Psoas muscle (tissue), 8 donors: ENCODE data around the gene BMPER. TPM values are rescaled to one million over a fixed set of nuclear protein-coding genes. Genes with fewer than 3 reads are reported as not detected.

Experiments used
- ATAC-seq, 4 donors: fragments of 200-7000 bp; cut with Tn5 transposase; one replicate each; pipeline ENCODE4 v1.9.1; 2020; ENCODE audit warnings: moderate library complexity in 3 of 4, mild to moderate bottlenecking in 2 of 4
- DNase-seq, 2 donors: peaks; one replicate each; pipeline ENCODE4 v3.0.0-alpha.2; 2020
- H3K27ac ChIP-seq: fragments of 200-600 bp; one replicate; pipeline ENCODE4 v1.8.0; 2022
- H3K27me3 ChIP-seq, 3 donors: fragments of 200-600 bp in 1 of 3; one replicate each; pipeline versions ENCODE4 v1.6.1 to v1.8.0; 2013 to 2022; ENCODE audit warnings: low read length in 2 of 3, mild to moderate bottlenecking in 2 of 3, moderate library complexity in 1 of 3; ENCODE audit not compliant: insufficient read depth in 3 of 3
- H3K36me3 ChIP-seq, 2 donors: fragments of 200-600 bp in 1 of 2; one replicate each; pipeline versions ENCODE4 v1.6.1 to v1.8.0; 2013 to 2022; ENCODE audit warnings: low read depth in 1 of 2, mild to moderate bottlenecking in 1 of 2, moderate library complexity in 1 of 2; ENCODE audit not compliant: insufficient read depth in 1 of 2
- H3K4me1 ChIP-seq: fragments of 200-600 bp; one replicate; pipeline ENCODE4 v1.8.0; 2022
- H3K4me3 ChIP-seq: fragments of 200-600 bp; one replicate; pipeline ENCODE4 v1.8.0; 2022; ENCODE audit warnings: mild to moderate bottlenecking
- H3K9me3 ChIP-seq: fragments of 200-600 bp; one replicate; pipeline ENCODE4 v1.8.0; 2022
- CTCF ChIP-seq: fragments of 200-600 bp; IDR thresholded peaks from one replicate; pipeline ENCODE4 v1.8.0; 2022; ENCODE audit warnings: antibody characterized with exemption
- whole genome bisulfite sequencing, 3 donors: extraction: QIAGEN DNeasy Blood & Tissue Kit; methylation state at CpG; one replicate each; pipeline versions ENCODE4 v1.1.6 to v1.1.7; 2013; 5-methylcytosine and 5-hydroxymethylcytosine counted together
- intact Hi-C, 2 donors: fragments of 100-400 bp; cut with DNase I; formaldehyde crosslinking; loops; one replicate each; pipeline versions ENCODE4 v1.11.0 to v1.14.2; 2022
- polyA plus RNA-seq, 3 donors: library from polyadenylated mRNA; stranded (reverse); fragments of 200-250 nt; gene quantifications; one replicate each; pipeline ENCODE4 v1.2.3, GENCODE V29; 2013
- total RNA-seq, 4 donors: library from RNA; stranded (reverse); fragmentation: NEBNext Ultra II Directional in 2 of 4; extraction: Animal tissue kit (Norgen Biotek cat#: 25700) in 2 of 4; gene quantifications; one replicate each; pipeline versions ENCODE4 v1.2.1 to v1.2.4, GENCODE V29; 2021 to 2023
- donor health status: healthy with polysubstance abuse.
- donor health status: DM: no; HTN: no; CAD: no; lungs with moderate emphysema.
- donor health status: Bipolar disorder and iron deficiency.
- donor health status: healthy.
- donor health status: DM: yes; HTN: yes; CAD: no.
- donor health status: DM: no; HTN: no; CAD: no.
- donor health status: DM: no; HTN: no; CAD: no.
- donor health status: DM: yes; HTN: yes; CAD: no.

BMPER gene
- total and polyA plus RNA-seq, 7 donors: 1.0 to 7.6 (median 2.4) TPM

DNA sequence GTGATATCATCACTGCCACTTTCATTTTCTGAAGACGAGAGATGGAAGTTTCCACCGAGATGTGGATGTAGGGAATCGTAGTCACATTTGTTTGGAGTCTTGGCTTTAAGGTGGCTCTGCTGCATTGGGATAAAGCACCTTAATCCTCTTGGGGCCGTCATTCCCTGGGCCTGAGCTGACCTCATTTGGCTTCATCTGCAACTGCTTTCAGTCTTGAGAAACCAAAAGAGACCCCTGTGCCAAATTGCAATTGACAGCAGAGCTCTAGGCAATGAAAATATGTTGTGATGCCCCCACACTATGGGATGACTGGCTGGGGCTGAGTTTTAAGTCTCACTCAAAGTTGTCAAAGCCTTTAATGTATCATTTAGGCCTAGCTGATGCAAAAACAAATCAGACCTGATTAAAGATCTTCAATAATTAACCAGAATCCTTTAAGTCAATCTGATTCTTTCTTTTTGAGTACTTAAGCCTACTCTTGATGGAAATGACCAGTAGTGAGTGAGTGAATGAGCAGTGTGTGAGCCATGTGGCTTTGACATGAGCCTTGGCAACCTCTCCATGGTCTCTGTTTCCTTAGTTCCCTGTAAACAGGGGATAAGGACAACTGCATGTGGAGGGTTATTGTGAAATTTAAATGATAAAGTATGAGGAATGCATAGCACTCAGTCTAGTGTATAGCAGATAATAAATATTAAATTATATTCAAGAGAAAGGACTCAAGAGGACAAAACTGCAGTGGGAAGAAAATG lies 155.0 kb downstream of the BMPER start:
- DNase-seq: no peak
- H3K27me3 ChIP-seq: no peaks in the 10 kb centered on the region
- 33 to 46% (median 39%) methylated on average over 4 of the region's 4 CpGs for WGBS, 3 donors
- H3K9me3 ChIP-seq: no peaks in the 10 kb centered on the region
- H3K36me3 ChIP-seq: no peaks in the 10 kb centered on the region
- no peak for ATAC-seq
- H3K4me3 ChIP-seq: no peak overlapping the region
- intact Hi-C loops: no loop called here
- H3K4me1 ChIP-seq: no peaks in the 10 kb centered on the region
- no peak overlapping the region for H3K27ac ChIP-seq
- no peak for TF ChIP-seq CTCF

DNA sequence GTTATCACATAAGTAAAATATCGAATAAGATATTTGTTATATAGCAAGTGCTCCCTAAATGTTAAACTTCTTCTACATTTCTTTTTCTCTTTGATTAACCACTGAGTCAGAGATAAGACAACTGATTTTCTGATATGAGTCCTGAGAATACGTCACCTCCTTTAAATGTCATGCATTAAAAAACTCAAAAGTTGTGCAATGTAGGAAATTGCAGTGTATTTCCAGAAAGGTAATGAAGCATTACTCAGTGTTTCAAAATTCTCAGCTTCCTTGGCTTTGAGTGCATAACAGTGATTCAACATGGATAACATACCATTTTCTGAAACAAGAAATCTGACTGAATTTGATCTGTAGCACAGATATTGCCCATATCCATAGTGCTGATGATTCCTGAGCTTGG lies 155.8 kb downstream of the BMPER start:
- Histone ChIP-seq H3K27ac (no peak overlapping the region), H3K36me3 (no peaks in the 10 kb centered on the region), H3K4me3 (no peak overlapping the region), H3K27me3 (no peaks in the 10 kb centered on the region), H3K9me3 (no peaks in the 10 kb centered on the region), H3K4me1 (no peaks in the 10 kb centered on the region)
- intact Hi-C loops: no loop called here
- TF ChIP-seq CTCF: no peak
- 91 to 92% (median 91%) methylated on average over 2 of the region's 2 CpGs for WGBS, 3 donors
- ATAC-seq: no peak
- no peak for DNase-seq

DNA sequence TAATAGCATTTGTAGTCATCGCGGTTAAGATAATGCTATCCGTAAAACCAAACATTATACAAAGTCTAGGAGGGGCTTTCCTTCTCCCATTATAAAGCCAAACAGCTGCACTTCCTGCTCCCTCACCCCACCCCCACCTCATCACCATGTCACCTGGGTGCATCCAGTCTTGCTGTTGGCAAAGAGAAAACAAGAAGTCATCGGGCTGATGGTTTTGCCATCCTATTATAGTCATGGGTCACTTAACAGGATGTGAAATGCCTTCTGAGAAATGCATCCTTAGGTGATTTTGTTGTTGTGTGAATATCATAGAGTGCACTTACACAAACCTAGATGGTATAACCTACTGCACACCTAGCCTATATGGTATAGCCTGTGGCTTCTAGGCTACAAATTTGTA lies 157.0 kb downstream of the BMPER start:
- Histone ChIP-seq H3K36me3 (no peaks in the 10 kb centered on the region), H3K27ac (no peak overlapping the region), H3K4me3 (no peak overlapping the region), H3K27me3 (no peaks in the 10 kb centered on the region), H3K4me1 (no peaks in the 10 kb centered on the region), H3K9me3 (no peaks in the 10 kb centered on the region)
- 87 to 96% (median 88%) methylated on average over 4 of the region's 4 CpGs for WGBS, 3 donors
- TF ChIP-seq CTCF: no peak
- intact Hi-C loops: no loop called here
- no peak for ATAC-seq
- DNase-seq: no peak

DNA sequence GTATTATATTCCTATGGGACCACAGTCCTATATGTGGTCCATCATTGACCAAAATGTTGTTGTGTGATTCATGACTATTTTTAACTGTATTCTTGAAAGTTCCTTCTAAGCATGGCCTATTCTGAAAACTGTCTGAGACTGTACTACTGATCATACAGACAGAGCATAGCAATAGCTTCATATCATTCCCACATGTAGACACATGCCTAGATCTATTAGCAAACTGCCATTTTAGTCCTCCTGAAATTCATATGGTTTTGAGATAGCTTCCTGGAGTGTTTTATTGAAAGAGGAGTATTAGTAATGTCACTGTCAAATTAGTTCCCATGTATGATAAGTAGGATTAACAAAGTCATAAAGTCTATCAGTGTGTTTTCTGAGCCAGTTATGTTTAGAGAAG lies 157.5 kb downstream of the BMPER start:
- H3K27me3 ChIP-seq: no peaks in the 10 kb centered on the region
- H3K9me3 ChIP-seq: no peaks in the 10 kb centered on the region
- no peak overlapping the region for H3K4me3 ChIP-seq
- no peaks in the 10 kb centered on the region for H3K4me1 ChIP-seq
- DNase-seq (no peak), ATAC-seq (no peak)
- no peak overlapping the region for H3K27ac ChIP-seq
- intact Hi-C loops: no loop called here
- no peak for TF ChIP-seq CTCF
- no peaks in the 10 kb centered on the region for H3K36me3 ChIP-seq
